PC-3 (cell line): ENCODE results near the gene IL34. TPM values are rescaled to one million over a fixed set of nuclear protein-coding genes. Genes with fewer than 3 reads are reported as not detected.
A peak's percentile ranks its signal among the peaks of the same experiment; 100 is the strongest.

Experiments
- ATAC-seq: fragments of 200-7000 bp; cut with Tn5 transposase; 2 replicates; pipeline ENCODE4 v1.9.1; 2020; ENCODE audit warnings: mild to moderate bottlenecking, moderate library complexity
- BruUV-seq: library from RNA; stranded (reverse); fragments of 400-500 nt; replicated peaks from 2 replicates; lab custom pipeline; 2021; lab: Mats Ljungman, UMichigan
- CTCF ChIA-PET: fragments of 300-600 bp; sonication (Branson Sonifier 250); formaldehyde crosslinking; loops from one replicate; lab custom pipeline; 2022; ENCODE audit warnings: antibody characterized with exemption; lab: Charles Lee
- POLR2A ChIA-PET: fragments of 300-600 bp; sonication (Branson Sonifier 250); formaldehyde crosslinking; loops from one replicate; lab custom pipeline; 2022; ENCODE audit warnings: antibody characterized with exemption; ENCODE audit not compliant: unreplicated experiment; lab: Charles Lee
- DNase-seq: peaks from one replicate; pipeline ENCODE4 v3.0.0-alpha.2; 2015
- H2AFZ ChIP-seq: fragments of 300-600 bp; sonication (generic); 2 replicates; pipeline ENCODE4 v1.6.0; 2016; ENCODE audit warnings: antibody characterized with exemption, low read length
- H3F3A ChIP-seq: fragments of 300-600 bp; sonication (generic); one replicate; pipeline ENCODE4 v1.6.0; 2017; ENCODE audit warnings: antibody characterized with exemption, low read length, control low read depth, mild to moderate bottlenecking; ENCODE audit not compliant: unreplicated experiment
- H3K27ac ChIP-seq: fragments of 300-600 bp; sonication (generic); 2 replicates; pipeline ENCODE4 v1.5.1; 2016; ENCODE audit warnings: mild to moderate bottlenecking, low read length
- H3K27me3 ChIP-seq: fragments of 300-600 bp; sonication (generic); 2 replicates; pipeline ENCODE4 v1.6.1; 2016; ENCODE audit warnings: low read length, mixed read lengths
- H3K36me3 ChIP-seq: fragments of 300-600 bp; sonication (generic); 2 replicates; pipeline ENCODE4 v1.6.1; 2016; ENCODE audit warnings: low read depth, mixed run types, low read length, mixed read lengths
- H3K4me1 ChIP-seq: fragments of 300-600 bp; sonication (generic); 2 replicates; pipeline ENCODE4 v1.5.1; 2016; ENCODE audit warnings: low read length; ENCODE audit not compliant: insufficient read depth
- H3K4me2 ChIP-seq: fragments of 300-600 bp; sonication (generic); 2 replicates; pipeline ENCODE4 v1.6.0; 2016; ENCODE audit warnings: low read length
- H3K4me3 ChIP-seq: fragments of 300-600 bp; sonication (generic); 2 replicates; pipeline ENCODE4 v1.5.1; 2016; ENCODE audit warnings: mild to moderate bottlenecking, low read length, mixed read lengths
- H3K79me2 ChIP-seq: fragments of 300-600 bp; sonication (generic); 2 replicates; pipeline ENCODE4 v1.6.1; 2017; ENCODE audit warnings: low read length, mixed read lengths
- H3K9ac ChIP-seq: fragments of 300-600 bp; sonication (generic); 2 replicates; pipeline ENCODE4 v1.6.0; 2016; ENCODE audit warnings: mild to moderate bottlenecking, low read length
- H3K9me2 ChIP-seq: fragments of 300-600 bp; sonication (generic); replicated peaks from 2 replicates; pipeline ENCODE4 v1.6.1; 2016; ENCODE audit warnings: mixed run types, low read length, mixed read lengths
- H3K9me3 ChIP-seq: fragments of 300-600 bp; sonication (generic); 2 replicates; pipeline ENCODE4 v1.6.1; 2016; ENCODE audit warnings: low read length, mixed read lengths
- H4K20me1 ChIP-seq: fragments of 300-600 bp; sonication (generic); 2 replicates; pipeline ENCODE4 v1.6.1; 2016; ENCODE audit warnings: low read length, mixed read lengths
- EZH2 ChIP-seq: fragments of 300-600 bp; sonication (generic); IDR thresholded peaks from one replicate; pipeline ENCODE4 v1.6.1; 2017; ENCODE audit warnings: antibody characterized with exemption, mild to moderate bottlenecking, low read length; ENCODE audit not compliant: unreplicated experiment
- EZH2phosphoT487 ChIP-seq: fragments of 300-600 bp; sonication (generic); IDR thresholded peaks from 2 replicates; pipeline ENCODE4 v1.6.1; 2018; ENCODE audit warnings: mild to moderate bottlenecking, antibody characterized with exemption, low read length, borderline replicate concordance
- intact Hi-C: fragments of 100-400 bp; cut with micrococcal nuclease; formaldehyde crosslinking; loops from 2 replicates; pipeline ENCODE4 v1.9.0; 2023
- total RNA-seq: library from RNA; depleted of rRNA; stranded (reverse); fragments of >200 nt; gene quantifications from 2 replicates; pipeline ENCODE4 v1.2.3, GENCODE V29; 2014
- TF ChIP-seq, protein P1 (sequence below): fragments of 300-600 bp; sonication (generic); conservative IDR thresholded peaks from 2 replicates; pipeline ENCODE4 v1.5.1; 2017; ENCODE audit warnings: antibody characterized with exemption, low read depth, mild to moderate bottlenecking, low read length

Gene IL34
- total RNA-seq, 1 experiment from 2014 or later, result not detected

- Histone ChIP-seq H3K27me3 (no peaks in the 10 kb centered on the region), H3K4me3 (no peak overlapping the region), H3K36me3 (no peaks in the 10 kb centered on the region), H3F3A (no peaks in the 10 kb centered on the region), H3K79me2 (no peaks in the 10 kb centered on the region), H3K9ac (no peak overlapping the region), H3K9me3 (no peaks in the 10 kb centered on the region), H3K4me2 (no peak overlapping the region), H3K4me1 (no peaks in the 10 kb centered on the region), H2AFZ (no peak overlapping the region), H3K27ac (no peak overlapping the region), H4K20me1 (no peaks in the 10 kb centered on the region), H3K9me2 (no peaks in the 10 kb centered on the region)
- DNase-seq (no peak), ATAC-seq (no peak)
- TF ChIP-seq, protein P1, sequence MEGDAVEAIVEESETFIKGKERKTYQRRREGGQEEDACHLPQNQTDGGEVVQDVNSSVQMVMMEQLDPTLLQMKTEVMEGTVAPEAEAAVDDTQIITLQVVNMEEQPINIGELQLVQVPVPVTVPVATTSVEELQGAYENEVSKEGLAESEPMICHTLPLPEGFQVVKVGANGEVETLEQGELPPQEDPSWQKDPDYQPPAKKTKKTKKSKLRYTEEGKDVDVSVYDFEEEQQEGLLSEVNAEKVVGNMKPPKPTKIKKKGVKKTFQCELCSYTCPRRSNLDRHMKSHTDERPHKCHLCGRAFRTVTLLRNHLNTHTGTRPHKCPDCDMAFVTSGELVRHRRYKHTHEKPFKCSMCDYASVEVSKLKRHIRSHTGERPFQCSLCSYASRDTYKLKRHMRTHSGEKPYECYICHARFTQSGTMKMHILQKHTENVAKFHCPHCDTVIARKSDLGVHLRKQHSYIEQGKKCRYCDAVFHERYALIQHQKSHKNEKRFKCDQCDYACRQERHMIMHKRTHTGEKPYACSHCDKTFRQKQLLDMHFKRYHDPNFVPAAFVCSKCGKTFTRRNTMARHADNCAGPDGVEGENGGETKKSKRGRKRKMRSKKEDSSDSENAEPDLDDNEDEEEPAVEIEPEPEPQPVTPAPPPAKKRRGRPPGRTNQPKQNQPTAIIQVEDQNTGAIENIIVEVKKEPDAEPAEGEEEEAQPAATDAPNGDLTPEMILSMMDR, result no peak
- intact Hi-C loops, result no loop called here
- CTCF ChIA-PET, result no interaction called here
- BruUV-seq, result no TSS peak
- POLR2A ChIA-PET, result no interaction called here
These were observed 13.2 kb downstream of the IL34 start for GRCh38 chr16:70659546-70659945.

GRCh38 chr16:70659953-70660671 lies 13.8 kb downstream of the IL34 start:
- DNase-seq (no peak), ATAC-seq (no peak)
- Histone ChIP-seq H4K20me1 (no peaks in the 10 kb centered on the region), H3K4me2 (no peak overlapping the region), H3F3A (no peaks in the 10 kb centered on the region), H3K27ac (no peak overlapping the region), H3K9ac (no peak overlapping the region), H3K9me2 (no peaks in the 10 kb centered on the region), H3K4me1 (no peaks in the 10 kb centered on the region), H3K36me3 (no peaks in the 10 kb centered on the region), H3K27me3 (no peaks in the 10 kb centered on the region), H3K9me3 (no peaks in the 10 kb centered on the region), H3K4me3 (no peak overlapping the region), H3K79me2 (no peaks in the 10 kb centered on the region), H2AFZ (no peak overlapping the region)
- TF ChIP-seq, protein P1, result no peak
- TF ChIP-seq EZH2 (no peak), EZH2phosphoT487 (no peak)
- intact Hi-C loops, result no loop called here
- no TSS peak for BruUV-seq
- POLR2A ChIA-PET, result no interaction called here
- CTCF ChIA-PET, result no interaction called here

- intact Hi-C loops, result no loop called here
- TF ChIP-seq EZH2, result no peak
- TF ChIP-seq EZH2phosphoT487, result no peak
- TF ChIP-seq, protein P1, result no peak
- Histone ChIP-seq H3K9ac (no peak overlapping the region), H3K9me3 (no peaks in the 10 kb centered on the region), H3F3A (no peaks in the 10 kb centered on the region), H4K20me1 (no peaks in the 10 kb centered on the region), H3K36me3 (no peaks in the 10 kb centered on the region), H3K79me2 (no peaks in the 10 kb centered on the region), H3K27ac (no peak overlapping the region), H3K4me1 (no peaks in the 10 kb centered on the region), H2AFZ (no peak overlapping the region), H3K4me2 (no peak overlapping the region), H3K4me3 (no peak overlapping the region), H3K9me2 (no peaks in the 10 kb centered on the region), H3K27me3 (no peaks in the 10 kb centered on the region)
- DNase-seq (no peak), ATAC-seq (peak; percentile 38; the same call in 1 of the 2 replicates)
- ChIA-PET CTCF (no interaction called here), POLR2A (no interaction called here)
- no TSS peak for BruUV-seq
These were observed 14.5 kb downstream of the IL34 start for GRCh38 chr16:70660672-70661350.
